G401.6 (cell line): ENCODE data around the gene SLCO4A1.

ENCODE experiments used
- FAIRE-seq: peaks from 2 replicates; lab custom pipeline; 2012; peaks lifted over from hg19 to GRCh38; lab: Jason Lieb, UNC

SLCO4A1 gene

DNA sequence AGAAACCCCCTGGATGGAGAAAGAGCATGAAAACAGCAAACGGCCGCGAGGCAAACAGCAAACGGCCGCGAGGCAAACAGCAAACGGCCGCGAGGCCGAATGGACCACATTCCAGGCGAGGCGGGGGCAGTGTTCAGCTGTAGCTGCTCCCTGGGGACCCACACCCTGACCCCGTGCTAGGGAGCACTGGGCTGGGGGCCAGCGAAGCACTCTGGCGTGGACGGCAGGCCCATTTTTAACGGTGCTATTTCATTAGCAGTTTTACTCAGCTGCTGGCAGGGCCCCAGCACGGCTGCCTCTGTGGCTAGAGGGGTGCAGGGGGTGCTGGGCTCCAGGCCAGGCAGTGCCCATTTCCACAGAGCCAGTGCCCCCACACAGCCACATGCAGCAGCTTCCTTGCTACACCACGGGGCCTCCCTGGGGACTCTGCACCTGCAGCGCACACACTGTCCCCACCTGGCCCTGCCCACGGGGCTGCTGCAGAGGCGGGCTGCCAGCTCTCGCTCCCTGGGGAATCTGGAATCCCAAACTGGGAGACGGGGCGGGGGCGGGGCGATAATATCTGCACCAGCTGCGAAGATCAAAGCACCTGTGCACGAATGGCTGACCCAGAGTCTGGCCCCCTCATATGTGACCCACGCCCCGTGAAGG, 35.6 kb upstream of the SLCO4A1 start:
- no peak for FAIRE-seq

DNA sequence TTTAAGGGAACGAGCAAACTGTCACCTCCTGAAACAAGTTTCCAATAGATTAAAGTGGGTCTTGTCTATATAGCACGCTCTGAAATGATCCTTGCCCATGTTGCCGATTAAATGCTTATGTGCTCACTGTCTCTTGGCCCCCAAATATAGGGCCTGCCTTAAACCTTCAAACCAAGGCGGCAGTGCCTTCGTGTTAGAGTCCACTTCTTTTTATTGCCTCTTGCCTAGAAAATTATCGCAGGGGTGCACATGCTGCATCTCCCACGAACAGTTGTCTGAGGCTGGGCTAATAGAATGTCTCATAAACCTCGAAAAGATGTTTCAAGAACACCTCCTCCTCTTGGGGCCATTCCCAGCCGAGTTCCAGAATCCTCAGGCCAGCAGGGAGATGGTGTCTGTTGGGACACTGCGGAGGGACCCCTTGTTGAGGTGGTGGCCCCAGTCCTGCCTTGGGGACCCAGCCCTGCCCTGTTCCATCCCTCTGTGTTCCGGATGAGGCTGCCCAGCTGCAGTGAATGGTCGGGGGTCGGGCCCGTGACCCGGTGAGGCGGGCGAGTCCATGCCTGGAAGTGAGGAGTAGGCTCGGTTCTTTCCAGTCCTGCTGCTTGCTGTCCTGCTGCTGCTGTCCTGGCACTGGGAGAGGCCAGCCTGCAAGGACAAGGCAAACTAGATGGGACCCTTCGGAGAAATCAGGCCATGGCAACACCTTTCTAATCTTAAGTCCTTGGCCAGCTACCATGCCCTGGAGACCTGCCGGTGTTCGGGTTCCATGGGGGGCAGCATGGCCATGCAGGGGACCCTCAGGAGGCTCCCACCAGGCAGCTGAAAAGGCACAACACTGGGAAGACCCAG, 34.7 kb upstream of the SLCO4A1 start:
- no peak for FAIRE-seq

DNA sequence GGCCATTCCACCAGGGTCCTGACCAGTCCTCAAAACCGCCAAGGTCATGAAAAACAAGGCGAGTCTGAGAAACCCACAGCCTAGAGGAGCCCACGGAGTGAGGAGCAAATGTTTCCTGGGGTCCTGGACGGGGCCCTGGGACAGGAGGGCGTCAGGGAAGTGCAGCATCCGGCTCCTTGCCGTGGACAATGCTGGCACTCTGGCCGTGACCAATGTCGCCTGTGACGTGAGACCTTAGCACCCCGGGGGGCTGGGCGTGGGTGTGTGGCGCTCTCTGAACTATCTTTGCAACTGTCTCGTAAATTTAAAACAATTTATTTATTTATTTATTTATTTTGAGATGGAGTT, 34.1 kb upstream of the SLCO4A1 start:
- no peak for FAIRE-seq

DNA sequence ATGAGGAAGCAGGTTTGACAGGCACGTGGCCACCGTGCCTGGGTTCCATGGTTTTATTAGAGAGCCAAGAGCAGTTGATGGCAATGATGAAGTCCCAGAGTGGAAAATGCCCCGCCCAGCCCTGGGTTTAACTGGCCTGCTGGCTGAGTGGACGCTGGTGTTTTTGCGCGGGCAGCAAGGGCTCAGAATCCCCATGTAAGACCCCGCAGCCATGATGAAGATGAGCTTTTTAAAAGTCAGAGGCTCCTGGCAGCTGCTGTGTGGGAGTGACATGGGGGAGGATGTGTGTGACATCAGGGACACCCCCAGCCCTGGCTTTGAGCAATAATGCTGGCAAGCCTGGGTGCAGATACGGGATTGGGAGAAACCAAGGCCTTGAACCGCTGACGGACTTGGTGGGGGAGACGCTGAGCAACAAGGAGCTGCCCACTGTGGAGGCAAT, 33.0 kb upstream of the SLCO4A1 start:
- FAIRE-seq: no peak

DNA sequence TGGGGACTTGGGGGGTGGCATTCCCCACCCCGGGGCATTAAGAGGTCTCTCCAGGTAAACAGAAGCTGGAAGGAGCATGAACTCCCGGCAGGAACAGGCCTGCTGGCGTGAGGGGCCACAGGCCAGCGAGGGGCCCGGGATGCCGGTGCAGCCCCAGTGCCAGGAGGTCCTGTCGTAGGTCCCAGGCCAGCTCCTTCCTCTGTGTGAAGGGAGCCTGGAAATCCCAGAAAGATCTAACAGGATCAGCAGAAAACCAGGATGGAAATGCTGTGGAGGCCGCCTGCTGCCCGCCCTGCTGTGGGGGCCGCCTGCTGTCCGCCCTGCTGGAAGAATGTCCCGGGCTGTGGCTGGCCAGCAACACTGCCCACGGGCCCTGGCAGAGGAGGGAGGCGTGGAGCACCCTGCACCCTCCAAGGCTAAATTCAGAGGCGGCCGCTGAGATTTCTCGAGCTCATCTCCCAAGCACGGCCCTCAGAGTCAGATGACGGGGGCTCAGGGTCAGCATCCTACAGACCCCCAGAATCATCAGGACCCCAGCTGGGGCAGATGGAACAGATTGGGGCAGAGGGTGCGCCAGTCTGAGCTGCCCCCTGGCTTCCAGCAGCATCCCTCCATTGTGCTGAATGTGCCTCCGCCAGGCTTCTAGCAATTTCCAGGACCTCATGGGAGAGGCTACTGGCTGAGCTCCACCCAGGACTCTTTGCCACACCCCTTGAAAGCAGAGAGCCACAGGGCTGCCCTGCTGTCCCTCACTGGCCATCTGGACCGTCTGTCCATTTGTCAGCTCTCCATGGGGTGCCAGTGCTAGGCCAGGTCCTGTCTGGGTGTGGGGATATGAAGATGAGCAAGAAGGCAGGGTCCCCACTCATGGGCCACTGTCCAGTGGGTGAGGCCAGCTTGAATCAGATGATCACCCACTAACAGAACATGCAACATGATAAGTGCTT, 32.2 kb upstream of the SLCO4A1 start:
- FAIRE-seq: no peak

DNA sequence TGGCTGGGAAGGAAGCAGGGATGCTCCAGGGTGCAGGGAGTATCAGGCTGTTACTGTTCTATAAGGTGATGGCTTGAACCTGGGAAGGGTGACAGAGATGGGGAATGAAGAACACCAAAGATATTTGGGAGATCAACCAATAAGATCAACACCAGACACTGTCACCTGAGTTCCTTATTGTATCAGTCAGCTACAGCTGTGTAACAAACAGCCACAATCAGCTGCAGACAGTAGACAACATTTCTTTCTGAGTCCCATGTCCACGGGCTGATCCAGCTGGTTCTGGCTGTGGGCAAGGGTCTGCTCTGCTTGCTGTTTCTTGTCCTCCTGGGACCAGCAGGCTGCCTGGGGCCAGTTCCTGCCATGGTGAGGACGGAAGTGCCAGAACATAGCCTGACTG, 31.3 kb upstream of the SLCO4A1 start:
- FAIRE-seq: no peak

DNA sequence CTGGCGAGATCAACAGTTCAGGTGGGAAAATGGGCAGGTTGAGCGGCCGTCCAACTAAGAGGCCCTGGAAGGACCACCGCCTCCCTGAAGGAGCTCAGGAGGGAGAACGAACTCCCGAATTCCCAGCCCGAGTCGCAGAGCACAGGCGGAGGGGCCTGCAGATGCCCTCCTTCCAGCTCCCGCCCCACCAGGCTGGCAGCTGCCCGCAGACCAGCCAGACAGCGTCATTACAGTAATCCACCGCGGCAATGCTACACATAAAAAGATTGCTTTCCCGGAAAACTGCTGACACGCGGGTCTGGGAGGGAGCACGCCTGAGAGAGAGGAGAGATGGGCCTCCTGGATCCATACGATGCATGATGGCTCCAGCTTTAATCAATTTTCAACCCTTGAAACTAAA, 30.5 kb upstream of the SLCO4A1 start:
- FAIRE-seq: no peak

DNA sequence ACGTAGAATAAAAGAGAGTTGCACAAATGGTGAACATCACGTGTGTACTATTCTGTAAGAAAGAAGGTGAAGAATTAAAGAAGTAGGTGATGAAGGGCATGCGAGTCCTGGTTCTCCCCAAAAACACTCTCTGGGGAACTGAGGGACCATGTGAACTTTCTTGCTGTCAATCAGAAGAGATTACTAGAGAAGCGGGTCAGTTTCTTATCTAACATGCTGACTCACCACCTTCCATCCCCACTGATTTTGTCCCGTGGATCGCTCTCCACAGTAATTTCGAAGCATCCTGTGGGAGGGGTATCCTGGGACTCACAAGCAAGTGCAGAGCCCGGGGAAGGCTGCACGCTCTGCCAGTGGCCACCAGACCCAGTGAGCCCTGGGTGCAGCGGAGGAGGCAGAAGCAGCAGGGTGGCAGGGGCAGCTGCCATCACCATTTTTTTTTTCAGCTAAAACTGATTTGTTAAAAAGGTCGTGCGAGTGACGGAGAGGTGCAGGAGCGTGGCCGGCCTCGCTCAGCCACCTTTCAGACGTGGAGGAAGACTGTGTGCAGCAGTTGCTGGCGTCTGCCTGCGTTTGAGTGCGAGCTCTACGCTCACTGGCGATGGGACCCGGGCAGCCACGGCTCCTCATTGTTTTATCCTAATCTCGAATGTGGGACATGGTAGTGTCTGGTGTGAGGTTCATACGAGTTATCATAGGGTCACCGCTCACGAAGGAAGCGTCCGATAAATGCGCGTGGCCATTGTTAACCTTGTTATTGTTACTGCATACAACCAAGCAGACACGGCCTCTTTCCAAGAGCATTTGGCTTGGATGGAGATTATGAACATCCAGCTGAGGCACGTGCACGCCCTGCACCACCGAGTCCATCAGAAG, 28.0 kb upstream of the SLCO4A1 start:
- FAIRE-seq: no peak

DNA sequence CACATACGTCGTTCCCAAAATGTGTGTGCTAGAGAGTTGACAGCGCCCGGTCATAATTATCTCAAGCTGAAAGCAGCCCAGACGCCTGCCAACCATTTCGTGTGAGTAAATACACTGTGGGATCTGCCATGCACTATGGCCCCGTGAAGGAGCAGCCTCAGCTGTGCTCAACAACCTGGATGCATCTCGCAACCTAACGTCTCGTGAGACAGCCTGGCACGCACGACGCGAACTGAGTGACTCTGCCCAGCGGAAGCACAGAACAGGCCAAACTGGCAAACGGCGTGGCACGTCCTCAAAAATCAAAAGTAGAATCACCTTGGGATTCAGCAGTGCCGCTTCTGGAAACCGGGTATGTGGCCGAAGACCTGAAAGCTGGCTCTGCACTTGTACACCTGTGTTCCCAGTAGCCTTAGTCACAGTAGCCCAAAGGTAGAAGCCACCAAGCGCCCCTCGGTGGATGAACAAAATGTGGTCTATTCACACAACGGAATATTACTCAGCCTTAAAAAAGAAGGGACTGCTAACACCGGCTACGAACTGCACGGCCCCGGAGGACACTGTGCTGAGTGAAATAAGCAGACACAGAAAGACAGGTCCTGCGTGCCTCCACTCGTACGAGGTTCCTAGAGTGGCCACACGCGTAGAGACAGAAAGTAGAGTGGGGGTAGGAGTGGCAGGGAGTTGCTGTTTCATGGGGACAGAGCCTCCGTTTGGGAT, 27.2 kb upstream of the SLCO4A1 start:
- FAIRE-seq: no peak

DNA sequence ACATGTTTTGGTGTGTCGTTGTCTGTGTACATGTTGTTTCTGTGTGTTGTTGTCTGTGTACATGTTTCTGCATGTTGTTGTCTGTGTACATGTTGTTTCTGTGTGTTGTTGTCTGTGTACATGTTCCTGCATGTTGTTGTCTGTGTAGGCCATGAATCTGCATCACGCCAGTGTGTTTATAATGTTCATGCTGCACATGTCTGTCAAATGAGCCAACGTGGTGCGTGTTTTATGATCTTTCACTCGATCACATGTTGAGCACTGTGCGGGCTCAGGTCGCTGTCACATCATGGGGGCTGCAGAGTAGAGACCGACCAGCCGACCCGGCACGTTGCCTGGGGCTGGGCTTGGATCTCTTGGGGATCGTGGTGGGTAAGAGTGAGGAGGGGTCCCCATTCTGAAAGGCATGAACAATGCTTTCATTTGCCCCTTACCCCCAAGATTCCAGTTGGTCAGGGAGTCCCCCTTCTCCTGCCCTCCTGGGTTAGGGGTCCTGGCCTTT, 26.5 kb upstream of the SLCO4A1 start:
- no peak for FAIRE-seq

DNA sequence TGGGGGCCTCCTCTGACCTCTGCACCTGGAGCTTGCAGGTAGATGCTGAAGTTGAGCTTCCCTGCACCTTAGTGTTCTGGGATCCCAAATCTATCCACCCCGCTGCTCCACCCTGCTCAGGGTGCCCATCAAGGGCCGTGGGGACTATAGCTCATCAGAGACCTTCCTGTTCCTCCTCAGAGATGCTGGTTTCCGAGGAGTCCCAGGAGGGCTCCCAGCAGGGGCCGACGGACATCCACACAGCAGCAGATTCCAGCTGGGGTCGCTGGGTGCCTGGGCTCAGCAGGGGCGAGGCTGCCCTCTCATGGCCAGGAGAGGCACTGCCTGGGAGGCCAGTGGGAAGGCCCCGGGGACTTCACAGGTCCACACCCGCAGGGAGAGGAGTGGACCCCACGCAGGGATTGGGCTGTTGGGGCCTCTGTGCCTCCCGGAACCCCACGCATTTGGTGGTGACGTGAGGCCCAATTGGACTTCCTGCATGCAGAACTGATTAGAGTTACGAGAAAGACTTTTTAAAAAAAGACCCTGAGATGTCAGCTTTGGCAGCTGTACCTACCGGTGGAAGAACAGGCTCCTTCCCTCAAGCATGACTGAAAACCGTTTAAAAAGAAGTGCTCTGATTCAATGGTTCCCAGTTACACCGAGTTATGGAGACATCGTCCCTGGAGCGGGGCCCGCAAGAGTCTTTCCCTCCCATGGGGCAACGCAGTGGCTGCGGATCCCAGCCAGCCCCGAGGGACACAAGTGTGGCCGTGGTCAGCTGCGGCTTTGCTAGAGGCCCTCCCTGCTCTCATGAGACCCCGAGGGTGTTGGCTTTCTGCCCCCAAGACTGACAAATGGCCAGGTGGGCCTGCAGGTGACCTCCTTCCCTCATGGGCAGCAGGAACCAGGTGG, 25.3 kb upstream of the SLCO4A1 start:
- no peak for FAIRE-seq

DNA sequence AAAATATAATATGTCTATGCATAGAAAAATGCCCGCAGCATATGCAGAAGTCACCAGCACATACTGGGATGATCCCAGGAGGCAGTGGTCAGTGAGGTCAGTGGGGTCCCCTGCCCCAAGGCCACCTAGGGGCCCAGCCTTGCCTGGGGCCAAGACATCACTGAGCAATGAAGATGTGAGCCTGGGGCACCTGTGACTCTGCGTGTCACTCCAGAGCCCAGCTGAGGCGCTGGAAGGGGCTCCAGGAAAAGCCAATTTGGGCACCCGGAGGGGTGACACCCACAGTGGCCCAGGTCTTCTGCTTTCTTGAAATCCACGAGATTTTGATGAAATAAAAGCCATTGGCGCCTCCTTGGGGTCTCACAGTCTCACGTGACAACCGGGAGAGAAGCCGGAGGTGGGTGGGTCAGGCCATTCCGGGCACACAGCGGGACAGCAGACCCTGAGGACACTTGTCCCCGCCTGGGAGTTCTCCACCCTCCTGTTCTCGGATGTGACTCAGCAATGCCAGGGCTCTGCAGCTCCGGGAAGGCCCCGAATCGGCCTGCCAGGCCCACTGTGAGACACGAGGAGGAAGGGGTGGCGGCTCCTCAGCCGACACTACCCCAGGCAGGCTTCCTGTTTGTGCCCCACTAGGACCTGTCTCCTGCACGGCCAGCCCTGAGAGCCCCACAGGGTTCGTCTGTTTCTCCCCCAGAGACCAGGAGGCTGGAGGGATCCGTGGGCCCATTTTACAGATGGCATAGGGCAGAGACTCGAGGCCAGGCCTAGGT, 24.4 kb upstream of the SLCO4A1 start:
- FAIRE-seq: no peak

DNA sequence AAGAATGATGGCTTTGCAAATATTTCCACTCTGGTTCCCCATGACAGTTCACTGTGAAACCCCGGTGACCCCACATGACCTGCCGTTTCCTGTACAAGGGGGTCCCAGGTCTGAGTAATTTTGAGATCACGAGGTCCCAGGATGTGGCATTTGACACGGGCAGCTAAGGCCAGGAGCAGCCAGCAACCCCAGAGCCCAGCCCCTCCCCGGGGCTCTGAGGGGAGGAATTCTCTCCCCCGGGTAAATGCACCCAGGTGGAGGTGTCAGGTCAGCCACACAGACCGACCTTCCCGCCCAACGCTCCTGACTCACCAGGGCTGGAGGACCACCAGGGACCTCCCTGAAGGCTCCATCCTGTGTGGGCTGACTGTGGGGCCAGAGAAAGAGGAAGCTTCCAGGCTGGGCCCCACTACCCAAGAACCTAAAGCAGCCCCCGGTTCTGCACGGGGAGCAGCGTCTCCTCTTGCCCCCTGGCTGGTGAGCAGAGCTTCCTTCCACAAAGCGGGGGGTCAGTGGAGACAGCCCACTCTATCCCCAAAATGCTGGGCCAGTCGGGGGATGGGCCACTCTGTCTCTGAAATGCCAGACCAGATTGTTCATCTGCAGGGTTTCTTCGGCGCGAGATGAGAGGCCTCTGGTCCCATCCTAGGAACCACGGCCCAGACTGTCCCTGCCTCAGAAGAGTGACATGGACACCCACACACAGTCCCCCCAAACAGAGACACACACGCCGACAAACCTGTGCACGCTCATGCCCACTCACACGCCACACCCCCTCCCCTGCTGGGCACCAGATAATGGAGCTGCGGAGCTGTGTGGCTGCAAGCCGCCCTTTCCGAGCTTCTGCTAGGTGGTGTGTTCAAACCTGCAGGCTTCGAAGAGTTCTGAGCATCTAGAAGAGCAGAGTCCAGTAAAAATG, 23.4 kb upstream of the SLCO4A1 start:
- FAIRE-seq: no peak

DNA sequence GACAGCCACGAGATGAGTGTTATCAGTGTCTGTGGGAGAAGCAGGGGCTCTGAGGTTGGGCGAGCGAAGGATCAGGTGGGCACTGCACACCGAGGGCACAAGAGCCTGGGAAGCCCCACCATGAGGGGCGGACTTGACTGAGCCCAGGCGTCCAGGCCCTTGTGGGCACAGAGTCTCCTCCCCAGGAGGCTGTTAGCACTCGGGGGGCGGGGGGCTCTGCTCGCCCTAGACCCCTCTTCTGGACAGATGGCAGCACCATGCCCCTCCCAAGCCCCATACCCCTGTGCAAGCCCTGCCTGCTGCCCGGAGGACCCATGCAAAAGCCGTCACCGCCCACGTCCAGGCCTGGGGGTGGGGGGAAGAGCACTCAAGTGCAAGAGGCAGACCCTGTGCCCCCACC, 21.7 kb upstream of the SLCO4A1 start:
- FAIRE-seq: no peak

DNA sequence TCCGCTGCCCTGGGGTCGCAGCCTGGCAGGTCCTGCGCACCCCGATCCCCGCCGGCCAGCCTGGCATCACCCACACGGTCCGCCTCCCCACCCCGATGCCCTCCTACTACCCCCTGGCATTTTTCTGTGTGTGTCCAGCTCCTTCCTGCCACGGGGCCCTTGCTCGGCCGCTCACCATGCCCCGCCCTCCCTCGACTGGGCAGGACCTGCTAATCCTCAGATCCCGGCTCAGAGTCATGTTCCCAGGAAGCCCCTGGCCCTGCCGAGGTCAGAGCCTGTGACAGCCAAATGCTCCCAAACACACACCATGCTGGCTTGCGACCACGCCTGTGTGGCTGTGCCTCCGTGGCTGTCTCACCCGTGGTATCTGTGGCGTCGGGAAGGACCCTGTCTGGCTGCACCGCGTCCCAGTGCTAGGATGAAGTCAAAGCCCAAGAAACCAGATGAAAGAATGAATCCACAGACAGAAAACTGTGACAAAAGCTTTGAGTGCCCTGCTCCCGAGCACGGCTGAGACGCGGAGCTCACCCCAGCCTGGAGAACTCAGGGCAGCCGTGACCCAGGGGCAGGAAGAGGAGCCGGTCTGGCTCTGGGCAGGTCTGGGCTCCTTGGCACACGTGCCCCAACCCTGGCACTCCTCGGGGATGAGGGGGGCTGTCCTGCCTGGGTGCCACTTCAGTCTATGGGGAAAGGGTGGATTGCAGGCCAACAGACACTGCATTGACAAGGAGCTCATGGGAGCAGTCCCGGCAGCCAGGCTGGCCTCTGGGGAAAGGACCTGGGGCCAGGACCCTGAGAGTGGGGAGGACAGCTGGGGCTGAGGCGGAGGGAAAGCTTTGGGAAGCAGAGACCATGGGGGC, 20.8 kb upstream of the SLCO4A1 start:
- FAIRE-seq: no peak

DNA sequence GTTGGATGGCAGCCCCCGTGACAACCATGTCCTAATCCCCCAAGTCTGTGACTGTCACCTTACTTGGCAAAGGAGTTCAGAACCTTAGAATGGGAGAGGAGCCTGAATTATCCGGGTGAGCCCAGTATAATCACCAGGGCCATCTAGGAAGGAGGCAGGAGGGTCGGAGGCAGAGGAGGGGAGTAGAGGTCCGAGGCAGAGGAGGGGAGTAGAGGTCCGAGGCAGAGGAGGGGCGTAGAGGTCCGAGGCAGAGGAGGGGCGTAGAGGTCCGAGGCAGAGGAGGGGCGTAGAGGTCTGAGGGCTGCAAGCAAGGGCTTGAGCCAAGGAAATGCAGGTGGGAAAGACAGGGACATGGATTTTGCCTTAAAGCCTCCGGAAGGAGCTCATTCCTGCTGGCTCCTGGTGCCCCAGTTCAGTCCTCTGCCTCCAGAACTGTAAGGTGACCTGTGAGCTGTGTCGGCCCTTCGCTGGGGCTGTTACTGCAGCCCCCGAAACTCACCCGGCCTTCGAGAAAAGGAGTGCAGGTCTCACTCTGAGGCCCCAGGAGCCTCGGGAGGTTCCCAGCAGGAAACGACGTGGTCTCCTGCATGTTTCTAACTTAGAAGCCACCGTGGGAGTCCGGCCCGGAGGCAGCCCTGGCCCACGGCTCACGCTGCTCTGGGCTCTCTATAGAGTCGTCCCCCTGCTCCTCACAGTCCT, 20.0 kb upstream of the SLCO4A1 start:
- FAIRE-seq: no peak
